Karpas-422 (cell line): ENCODE measurements around the gene RNF38. TPM values are rescaled to one million over a fixed set of nuclear protein-coding genes. Genes with fewer than 3 reads are reported as not detected.

Experiments
- DNase-seq: peaks from one replicate; pipeline ENCODE4 v3.0.0-alpha.2; 2015
- H2AFZ ChIP-seq: fragments of 200-600 bp; sonication (generic); 2 replicates; pipeline ENCODE4 v1.6.1; 2014; ENCODE audit warnings: antibody characterized with exemption, low read length, mixed read lengths
- H3K27ac ChIP-seq: fragments of 200-600 bp; sonication (generic); 2 replicates; pipeline ENCODE4 v1.5.1; 2014; ENCODE audit warnings: mild to moderate bottlenecking, low read length, moderate library complexity
- H3K27me3 ChIP-seq: fragments of 200-600 bp; sonication (generic); 2 replicates; pipeline ENCODE4 v1.6.1; 2014; ENCODE audit warnings: low read length, mixed read lengths
- H3K36me3 ChIP-seq: fragments of 200-600 bp; sonication (generic); 2 replicates; pipeline ENCODE4 v1.6.1; 2014; ENCODE audit warnings: low read length, mixed read lengths; ENCODE audit not compliant: insufficient read depth
- H3K4me1 ChIP-seq: fragments of 200-600 bp; sonication (generic); 2 replicates; pipeline ENCODE4 v1.6.1; 2014; ENCODE audit warnings: mild to moderate bottlenecking, low read length, mixed read lengths
- H3K4me2 ChIP-seq: fragments of 200-600 bp; sonication (generic); 2 replicates; pipeline ENCODE4 v1.6.1; 2014; ENCODE audit warnings: low read length, low read depth, mild to moderate bottlenecking; ENCODE audit not compliant: poor library complexity, severe bottlenecking
- H3K4me3 ChIP-seq: fragments of 200-600 bp; sonication (generic); 2 replicates; pipeline ENCODE4 v1.5.1; 2014; ENCODE audit warnings: mild to moderate bottlenecking, antibody characterized with exemption, low read length, mixed read lengths
- H3K79me2 ChIP-seq: fragments of 200-600 bp; sonication (generic); 2 replicates; pipeline ENCODE4 v1.6.1; 2014; ENCODE audit warnings: mild to moderate bottlenecking, low read length, mixed read lengths
- H3K9ac ChIP-seq: fragments of 200-600 bp; sonication (generic); 2 replicates; pipeline ENCODE4 v1.6.0; 2014; ENCODE audit warnings: low read length
- H3K9me2 ChIP-seq: fragments of 200-600 bp; sonication (generic), shearing (Covaris generic); replicated peaks from 2 replicates; pipeline ENCODE4 v1.6.0; 2014; ENCODE audit warnings: mild to moderate bottlenecking, low read length, moderate library complexity; ENCODE audit not compliant: insufficient read depth
- H3K9me3 ChIP-seq: fragments of 300-700, 200-600 bp; sonication (generic); 2 replicates; pipeline ENCODE4 v1.6.1; 2014; ENCODE audit warnings: low read length, mixed read lengths
- H4K20me1 ChIP-seq: fragments of 200-600 bp; sonication (generic); 2 replicates; pipeline ENCODE4 v1.6.1; 2014; ENCODE audit warnings: mild to moderate bottlenecking, antibody characterized with exemption, low read length, low read depth; ENCODE audit not compliant: insufficient read depth
- total RNA-seq: library from RNA; depleted of rRNA; stranded (reverse); fragments of >200 nt; shearing (Covaris generic); gene quantifications from 2 replicates; pipeline ENCODE4 v1.2.3, GENCODE V29; 2014; ENCODE audit warnings: low replicate concordance

RNF38 gene
- total RNA-seq, 1 experiment from 2014 or later, result 55.1 TPM

- Histone ChIP-seq H3K36me3 (peaks cover 9% of the 10 kb centered on the region; the same call in 1 of the 2 replicates), H3K9me3 (no peaks in the 10 kb centered on the region), H3K4me1 (peaks cover 9% of the 10 kb centered on the region), H3K9me2 (no peaks in the 10 kb centered on the region), H3K79me2 (peaks cover 97% of the 10 kb centered on the region), H4K20me1 (peaks cover 16% of the 10 kb centered on the region), H3K9ac (no peak overlapping the region), H2AFZ (no peak overlapping the region), H3K4me2 (no peak overlapping the region), H3K27ac (no peak overlapping the region), H3K27me3 (no peaks in the 10 kb centered on the region), H3K4me3 (no peak overlapping the region)
- DNase-seq, result no peak
These were observed 17.6 kb downstream of the RNF38 start for GRCh38 chr9:36382484-36382883.

- H3K4me3 ChIP-seq, result no peak overlapping the region
- H3K27me3 ChIP-seq, result no peaks in the 10 kb centered on the region
- no peak overlapping the region for H3K27ac ChIP-seq
- H3K9me3 ChIP-seq, result no peaks in the 10 kb centered on the region
- peaks cover 41% of the 10 kb centered on the region for H3K36me3 ChIP-seq
- no peak overlapping the region for H2AFZ ChIP-seq
- no peaks in the 10 kb centered on the region for H3K9me2 ChIP-seq
- no peak for DNase-seq
- no peaks in the 10 kb centered on the region for H4K20me1 ChIP-seq
- peaks cover 62% of the 10 kb centered on the region for H3K79me2 ChIP-seq
- H3K9ac ChIP-seq, result no peak overlapping the region
- H3K4me1 ChIP-seq, result no peaks in the 10 kb centered on the region
- H3K4me2 ChIP-seq, result no peak overlapping the region
These were observed 35.5 kb downstream of the RNF38 start for GRCh38 chr9:36364577-36364976.

GRCh38 chr9:36363448-36363847 is 36.6 kb downstream of the RNF38 start:
- H3K4me1 ChIP-seq, result no peaks in the 10 kb centered on the region
- DNase-seq, result no peak
- no peak overlapping the region for H2AFZ ChIP-seq
- H3K4me3 ChIP-seq, result no peak overlapping the region
- H3K36me3 ChIP-seq, result peaks cover 31% of the 10 kb centered on the region
- H3K27me3 ChIP-seq, result no peaks in the 10 kb centered on the region
- H3K9me3 ChIP-seq, result no peaks in the 10 kb centered on the region
- H3K27ac ChIP-seq, result no peak overlapping the region
- no peaks in the 10 kb centered on the region for H3K9me2 ChIP-seq
- H4K20me1 ChIP-seq, result no peaks in the 10 kb centered on the region
- H3K4me2 ChIP-seq, result no peak overlapping the region
- H3K79me2 ChIP-seq, result peaks cover 55% of the 10 kb centered on the region
- no peak overlapping the region for H3K9ac ChIP-seq

- no peaks in the 10 kb centered on the region for H3K4me1 ChIP-seq
- no peak overlapping the region for H2AFZ ChIP-seq
- H3K9me2 ChIP-seq, result no peaks in the 10 kb centered on the region
- H3K27me3 ChIP-seq, result no peaks in the 10 kb centered on the region
- H3K9ac ChIP-seq, result no peak overlapping the region
- H3K4me3 ChIP-seq, result no peak overlapping the region
- DNase-seq, result no peak
- no peaks in the 10 kb centered on the region for H3K9me3 ChIP-seq
- H3K4me2 ChIP-seq, result no peak overlapping the region
- peaks cover 40% of the 10 kb centered on the region for H3K36me3 ChIP-seq
- H3K27ac ChIP-seq, result no peak overlapping the region
- H3K79me2 ChIP-seq, result peaks cover 51% of the 10 kb centered on the region
- no peaks in the 10 kb centered on the region for H4K20me1 ChIP-seq
These were observed 41.6 kb downstream of the RNF38 start for GRCh38 chr9:36358486-36358885.

- Histone ChIP-seq H3K27ac (no peak overlapping the region), H3K4me2 (no peak overlapping the region), H3K27me3 (no peaks in the 10 kb centered on the region), H3K36me3 (peaks cover 39% of the 10 kb centered on the region), H2AFZ (no peak overlapping the region), H3K9ac (no peak overlapping the region), H3K9me3 (no peaks in the 10 kb centered on the region), H4K20me1 (no peaks in the 10 kb centered on the region), H3K4me3 (no peak overlapping the region), H3K4me1 (no peaks in the 10 kb centered on the region), H3K79me2 (peaks cover 47% of the 10 kb centered on the region), H3K9me2 (no peaks in the 10 kb centered on the region)
- no peak for DNase-seq
These were observed 42.4 kb downstream of the RNF38 start for GRCh38 chr9:36357639-36358038.

GRCh38 chr9:36346569-36346968 is 53.5 kb downstream of the RNF38 start:
- Histone ChIP-seq H2AFZ (no peak overlapping the region), H3K27me3 (no peaks in the 10 kb centered on the region), H3K4me2 (no peak overlapping the region), H3K4me3 (no peak overlapping the region), H3K9me2 (no peaks in the 10 kb centered on the region), H3K4me1 (no peaks in the 10 kb centered on the region), H3K9me3 (no peaks in the 10 kb centered on the region), H3K36me3 (peaks cover 58% of the 10 kb centered on the region; the same call in 1 of the 2 replicates), H4K20me1 (no peaks in the 10 kb centered on the region), H3K79me2 (peaks cover 9% of the 10 kb centered on the region; the same call in 1 of the 2 replicates), H3K9ac (no peak overlapping the region), H3K27ac (no peak overlapping the region)
- DNase-seq, result no peak

DNA sequence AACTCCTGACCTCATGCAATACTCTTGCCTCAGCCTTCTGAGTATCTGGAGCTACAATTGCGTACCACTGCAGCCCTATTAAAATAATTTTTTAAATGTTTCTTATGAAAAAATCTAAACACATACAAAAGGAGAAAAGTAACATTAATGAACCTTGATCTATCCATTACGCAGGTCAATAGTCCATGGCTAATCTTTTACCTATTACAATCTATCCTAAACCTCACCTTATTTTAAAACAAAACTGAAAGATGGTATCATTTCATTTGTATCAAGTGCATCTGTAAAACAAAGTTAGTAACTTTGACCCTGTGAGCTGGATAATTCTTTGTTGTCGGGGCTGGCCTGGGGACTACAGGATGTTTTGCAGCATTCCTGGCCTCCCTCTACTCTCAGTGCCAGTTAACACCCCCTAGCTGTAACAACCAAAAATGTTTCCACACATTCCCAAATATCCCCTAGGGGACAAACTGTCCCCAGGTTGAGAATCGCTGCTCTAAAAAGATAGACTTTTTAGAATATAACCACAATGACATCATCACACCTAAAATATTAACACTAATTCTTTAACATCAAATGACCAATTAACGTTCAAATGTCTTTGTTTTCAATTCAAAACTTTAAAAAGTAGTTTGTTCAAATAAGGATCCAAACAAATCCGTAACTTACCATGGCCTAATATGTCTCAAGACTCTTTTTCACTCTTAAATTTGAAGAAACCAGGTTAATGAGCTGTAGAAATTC is 54.8 kb downstream of the RNF38 start:
- H3K9me3 ChIP-seq, result no peaks in the 10 kb centered on the region
- no peak overlapping the region for H3K4me3 ChIP-seq
- no peak overlapping the region for H2AFZ ChIP-seq
- no peaks in the 10 kb centered on the region for H3K4me1 ChIP-seq
- no peak overlapping the region for H3K27ac ChIP-seq
- no peak overlapping the region for H3K4me2 ChIP-seq
- no peaks in the 10 kb centered on the region for H4K20me1 ChIP-seq
- no peak for DNase-seq
- H3K9ac ChIP-seq, result no peak overlapping the region
- no peaks in the 10 kb centered on the region for H3K27me3 ChIP-seq
- peaks cover 9% of the 10 kb centered on the region; the same call in 1 of the 2 replicates for H3K79me2 ChIP-seq
- no peaks in the 10 kb centered on the region for H3K9me2 ChIP-seq
- peaks cover 53% of the 10 kb centered on the region; the same call in 1 of the 2 replicates for H3K36me3 ChIP-seq

- DNase-seq, result no peak
- Histone ChIP-seq H4K20me1 (no peaks in the 10 kb centered on the region), H3K4me2 (no peak overlapping the region), H3K9ac (no peak overlapping the region), H3K79me2 (no peaks in the 10 kb centered on the region; the same call in 1 of the 2 replicates), H3K36me3 (peaks cover 62% of the 10 kb centered on the region), H3K27ac (no peak overlapping the region), H3K4me3 (no peak overlapping the region), H3K9me3 (no peaks in the 10 kb centered on the region), H2AFZ (no peak overlapping the region), H3K27me3 (no peaks in the 10 kb centered on the region), H3K4me1 (no peaks in the 10 kb centered on the region), H3K9me2 (no peaks in the 10 kb centered on the region)
These were observed 58.0 kb downstream of the RNF38 start for GRCh38 chr9:36341936-36342577.
